ENCODE results near the gene GKN1.

DNA sequence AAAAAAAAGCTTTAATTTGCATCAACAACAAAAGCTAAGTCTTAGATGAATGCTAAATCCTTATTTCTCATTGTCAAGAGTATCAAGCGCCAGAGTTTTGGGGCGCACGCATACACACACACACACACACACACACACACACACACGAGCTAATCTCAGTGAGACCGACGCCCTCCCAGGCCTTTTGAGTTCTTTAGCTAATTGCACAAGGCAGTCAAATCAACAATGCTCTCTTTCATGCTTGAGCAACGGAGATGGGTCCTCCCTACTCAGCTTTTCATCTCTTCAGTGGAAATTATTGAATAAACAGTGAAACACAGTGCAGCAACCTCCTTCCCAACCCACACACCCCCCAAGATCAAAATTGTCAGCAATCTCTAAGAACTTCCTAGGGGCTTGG lies 19.2 kb downstream of the GKN1 start:
- TF ChIP-seq POLR2A (IDR thresholded peaks at IDR 0.05) (no peak), POLR2AphosphoS5 (IDR thresholded peaks at IDR 0.05) (no peak)
- TF ChIP-seq, protein P1, sequence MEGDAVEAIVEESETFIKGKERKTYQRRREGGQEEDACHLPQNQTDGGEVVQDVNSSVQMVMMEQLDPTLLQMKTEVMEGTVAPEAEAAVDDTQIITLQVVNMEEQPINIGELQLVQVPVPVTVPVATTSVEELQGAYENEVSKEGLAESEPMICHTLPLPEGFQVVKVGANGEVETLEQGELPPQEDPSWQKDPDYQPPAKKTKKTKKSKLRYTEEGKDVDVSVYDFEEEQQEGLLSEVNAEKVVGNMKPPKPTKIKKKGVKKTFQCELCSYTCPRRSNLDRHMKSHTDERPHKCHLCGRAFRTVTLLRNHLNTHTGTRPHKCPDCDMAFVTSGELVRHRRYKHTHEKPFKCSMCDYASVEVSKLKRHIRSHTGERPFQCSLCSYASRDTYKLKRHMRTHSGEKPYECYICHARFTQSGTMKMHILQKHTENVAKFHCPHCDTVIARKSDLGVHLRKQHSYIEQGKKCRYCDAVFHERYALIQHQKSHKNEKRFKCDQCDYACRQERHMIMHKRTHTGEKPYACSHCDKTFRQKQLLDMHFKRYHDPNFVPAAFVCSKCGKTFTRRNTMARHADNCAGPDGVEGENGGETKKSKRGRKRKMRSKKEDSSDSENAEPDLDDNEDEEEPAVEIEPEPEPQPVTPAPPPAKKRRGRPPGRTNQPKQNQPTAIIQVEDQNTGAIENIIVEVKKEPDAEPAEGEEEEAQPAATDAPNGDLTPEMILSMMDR (IDR thresholded peaks at IDR 0.05), result no peak
